Activated CD8-positive, alpha-beta memory T cell treated with anti-CD3 and anti-CD28 coated beads for 48 hours (primary cell): ENCODE measurements around the gene HM13.
"Not testable (repeated sequence)": the region's sequence is repeated elsewhere in the genome, so short reads cannot be mapped to it uniquely, and the experiment has no call there.

Source experiments
- DNase-seq, 3 experiments: peaks; one replicate each; pipeline ENCODE4 v3.0.0-alpha.2; 2020; ENCODE audit warnings: low read depth in 2 of 3, low spot score in 2 of 3

The HM13 gene

DNA sequence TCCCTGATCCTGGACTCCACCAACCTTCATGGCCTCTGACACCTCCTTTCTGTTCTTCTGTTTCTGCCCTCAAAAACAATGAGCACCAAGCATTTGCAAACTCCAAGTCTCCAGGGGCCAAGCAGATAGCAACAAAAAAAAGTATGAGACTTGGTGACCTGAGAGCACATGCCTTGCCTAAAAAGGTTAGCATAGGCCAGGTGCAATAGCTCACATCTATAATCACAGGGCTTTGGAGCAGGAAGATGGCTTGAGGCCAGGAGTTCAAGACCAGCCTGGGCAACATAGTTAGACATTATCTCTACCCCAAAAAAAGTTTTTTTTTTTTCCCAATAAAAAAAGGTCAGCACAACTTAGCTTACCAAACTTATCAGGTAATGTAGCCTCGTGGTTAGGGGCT is 13.7 kb upstream of the HM13 start:
- no peak for DNase-seq

DNA sequence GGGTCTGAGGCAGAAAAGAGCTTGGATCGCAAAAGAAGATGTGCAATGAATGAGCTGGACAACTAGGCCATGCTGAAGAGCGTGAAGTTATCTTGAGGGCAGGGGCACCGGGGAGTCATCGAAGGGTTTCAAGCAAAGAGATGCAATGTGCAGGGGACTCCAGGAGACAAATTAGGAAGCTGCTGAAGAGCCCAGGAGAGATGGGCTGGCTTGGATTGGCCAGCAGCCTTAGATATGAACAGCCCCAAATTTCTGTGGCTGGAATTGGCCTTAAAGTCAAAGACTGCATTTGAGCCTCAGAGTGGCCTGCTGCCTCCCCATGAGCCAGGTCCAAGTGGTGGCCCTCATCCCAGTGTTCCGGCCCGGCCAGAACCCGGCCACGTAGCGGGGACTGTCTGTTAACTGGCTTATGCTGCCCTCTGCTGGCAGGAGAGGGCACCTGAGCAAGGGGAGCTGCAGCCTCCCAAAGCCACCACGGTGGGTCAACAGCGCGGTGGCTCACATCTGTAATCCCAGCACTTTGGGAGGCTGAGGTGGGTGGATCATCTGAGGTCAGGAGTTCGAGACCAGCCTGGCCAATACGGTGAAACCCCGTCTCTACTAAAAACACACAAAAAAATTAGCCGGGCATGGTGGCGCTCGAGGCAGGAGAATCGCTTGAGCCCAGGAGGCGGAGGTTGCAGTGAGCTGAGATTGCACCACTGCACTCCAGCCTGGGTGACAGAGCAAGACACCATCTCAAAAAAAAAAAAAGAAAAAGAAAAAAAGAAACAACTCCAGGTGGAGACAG is 11.2 kb upstream of the HM13 start:
- DNase-seq, result peak; percentile 46 to 70 (median 63)

DNA sequence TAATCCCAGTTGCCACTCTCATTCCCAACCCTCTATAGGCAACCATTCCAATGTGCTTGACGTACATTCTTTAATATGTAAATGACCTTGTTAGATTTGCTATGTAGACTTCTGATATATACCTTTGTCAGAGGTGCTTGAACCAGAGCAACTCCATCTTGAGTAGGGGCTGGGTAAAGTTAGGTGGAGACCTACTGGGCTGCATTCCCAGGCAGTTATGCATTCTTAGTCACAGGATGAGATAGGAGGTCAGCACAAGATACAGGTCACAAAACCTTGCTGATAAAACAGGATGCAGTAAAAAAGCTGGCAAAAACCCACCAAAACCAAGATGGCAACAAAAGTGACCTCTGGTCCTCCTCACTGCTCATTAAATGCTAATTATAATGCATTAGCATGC is 8.3 kb upstream of the HM13 start:
- DNase-seq, result no peak

DNA sequence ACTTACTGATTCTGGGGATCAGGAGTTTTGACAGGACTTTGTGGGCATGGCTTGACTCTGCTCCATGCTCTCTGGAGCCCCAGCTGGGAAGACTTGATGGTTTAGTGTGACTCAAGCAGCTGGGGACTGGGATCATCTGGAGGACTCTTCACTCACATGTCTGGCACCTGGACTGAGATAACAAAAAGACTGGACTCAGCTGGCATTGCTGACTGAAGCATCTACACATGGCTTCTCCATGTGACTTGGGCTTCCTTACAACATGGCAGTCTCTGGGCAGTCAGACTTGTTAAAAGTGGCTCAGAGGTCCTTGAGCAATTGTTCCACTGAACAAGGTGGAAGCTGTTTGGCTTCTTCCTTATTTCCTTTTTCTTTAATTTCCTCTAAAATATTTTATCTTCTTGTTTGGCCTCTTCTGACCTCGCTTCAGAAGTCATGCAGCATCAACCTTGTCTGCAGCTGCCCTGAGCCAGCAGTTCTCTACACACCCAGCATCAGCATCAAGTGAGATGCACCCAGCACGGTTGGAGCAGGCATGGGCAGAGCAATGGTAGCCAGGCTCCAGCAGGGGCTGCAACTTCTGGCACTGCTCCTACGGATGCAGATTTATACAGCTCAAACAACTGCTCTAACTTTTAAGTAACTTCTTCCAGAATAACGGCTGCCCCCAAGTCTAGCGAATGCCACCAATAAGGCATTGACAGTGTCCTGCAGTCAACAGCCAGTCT is 5.6 kb upstream of the HM13 start:
- no peak for DNase-seq

DNA sequence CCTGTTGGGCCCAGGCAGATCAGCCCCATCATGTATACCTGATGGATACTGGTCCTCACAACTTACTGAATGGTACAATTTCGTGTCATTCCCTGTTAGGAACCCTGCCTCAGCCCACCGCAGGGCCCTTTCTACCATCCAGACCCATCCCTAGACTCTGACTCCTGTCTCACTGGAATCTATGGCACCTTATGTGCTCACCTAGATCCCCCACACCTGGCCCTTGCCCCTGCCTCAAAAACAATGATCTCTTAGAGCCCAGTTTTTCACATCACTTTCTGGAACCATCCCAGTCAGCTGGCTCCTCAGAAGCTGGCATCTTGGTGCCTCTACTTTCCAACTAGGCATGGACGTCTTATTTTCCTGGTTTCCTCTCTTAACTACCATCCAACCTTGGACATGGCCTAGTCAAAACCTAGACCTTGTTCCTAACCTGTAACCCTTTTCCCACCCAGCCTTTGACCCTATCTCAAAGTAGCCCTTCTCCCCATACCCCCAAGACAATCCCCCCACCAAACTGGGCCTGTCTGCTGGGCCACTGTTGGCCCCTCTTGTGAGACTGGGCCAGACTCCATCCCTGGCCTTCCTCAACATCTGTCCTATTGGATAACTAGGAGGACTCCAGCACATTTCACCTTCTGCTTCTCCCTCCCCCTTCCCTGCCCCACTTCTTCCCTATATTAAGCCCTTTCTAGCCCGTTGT is 981 bp downstream of the HM13 start:
- DNase-seq, result no peak

DNA sequence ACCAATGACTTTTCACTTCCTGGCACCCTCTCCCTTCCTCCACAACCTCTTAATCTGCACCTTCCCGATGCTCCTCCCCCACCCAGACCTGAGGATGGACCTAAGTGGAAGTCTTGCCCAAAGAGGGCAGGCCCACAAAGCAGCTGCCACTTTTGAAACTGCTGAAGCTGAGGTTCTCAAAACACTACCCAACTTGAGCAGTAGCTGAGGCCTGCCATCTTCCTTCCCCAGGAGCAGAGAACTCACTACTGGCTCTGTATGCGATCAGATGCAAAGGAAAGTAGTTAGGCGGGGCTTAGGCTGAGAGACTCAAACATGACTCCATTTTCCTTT is 1.5 kb downstream of the HM13 start:
- no peak for DNase-seq

DNA sequence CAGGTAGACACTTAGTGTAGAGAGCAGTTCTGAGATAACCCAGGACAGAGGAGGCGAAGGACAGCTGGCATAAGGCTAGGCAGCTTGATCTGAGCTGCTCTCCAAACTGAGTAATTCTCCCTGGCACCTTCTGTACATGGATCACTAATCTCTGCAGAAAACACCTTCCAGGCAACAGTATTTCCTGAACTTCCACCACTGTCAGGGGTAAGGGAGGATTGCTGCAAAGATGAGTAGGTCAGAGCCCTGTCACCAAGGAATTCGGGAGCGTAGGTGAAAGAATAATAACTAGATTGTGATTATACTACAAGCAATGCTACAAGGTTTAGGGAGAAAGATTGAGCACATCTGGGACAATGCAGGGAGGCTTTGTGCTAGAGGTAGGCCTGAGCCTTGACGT is 1.9 kb downstream of the HM13 start:
- no peak for DNase-seq

DNA sequence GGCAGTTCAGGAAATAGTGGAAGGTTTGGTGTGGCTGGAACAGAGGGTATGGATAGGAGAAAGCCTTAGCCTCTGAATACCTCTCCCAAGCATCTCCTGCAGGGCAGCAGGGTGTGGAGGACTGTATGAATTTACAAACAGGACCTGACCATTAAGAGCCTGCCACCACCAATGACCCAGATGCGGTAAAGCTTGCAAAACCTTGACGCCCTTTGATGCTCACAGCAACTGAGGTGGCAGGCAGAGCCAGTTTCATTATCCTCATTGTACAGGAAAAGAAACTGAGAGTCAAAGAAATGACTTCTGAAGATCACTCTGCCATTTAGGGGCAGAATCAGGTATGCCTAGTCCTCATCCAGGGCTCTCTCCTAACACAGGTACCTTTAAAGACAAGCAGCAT is 2.4 kb downstream of the HM13 start:
- DNase-seq, result no peak

DNA sequence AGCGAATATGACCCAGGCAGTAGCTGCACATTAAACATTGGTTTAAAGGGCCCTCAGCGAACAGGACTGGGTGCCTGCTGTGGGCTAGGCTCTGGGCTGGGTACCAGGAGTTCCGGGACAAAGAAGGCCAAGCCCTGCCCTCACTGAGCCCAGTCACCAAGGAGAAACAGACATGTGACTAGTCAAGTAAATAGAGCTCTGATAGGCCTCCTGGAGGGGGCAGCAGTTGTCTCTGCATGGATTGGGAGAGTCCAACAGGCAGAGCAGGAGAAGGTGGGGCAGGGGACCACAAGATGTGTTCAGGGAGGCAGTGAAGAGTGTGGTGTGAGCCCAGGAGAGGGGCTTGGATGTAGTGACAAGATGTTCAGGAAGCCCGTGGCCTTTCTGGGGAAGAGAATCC is 3.1 kb downstream of the HM13 start:
- no peak for DNase-seq

DNA sequence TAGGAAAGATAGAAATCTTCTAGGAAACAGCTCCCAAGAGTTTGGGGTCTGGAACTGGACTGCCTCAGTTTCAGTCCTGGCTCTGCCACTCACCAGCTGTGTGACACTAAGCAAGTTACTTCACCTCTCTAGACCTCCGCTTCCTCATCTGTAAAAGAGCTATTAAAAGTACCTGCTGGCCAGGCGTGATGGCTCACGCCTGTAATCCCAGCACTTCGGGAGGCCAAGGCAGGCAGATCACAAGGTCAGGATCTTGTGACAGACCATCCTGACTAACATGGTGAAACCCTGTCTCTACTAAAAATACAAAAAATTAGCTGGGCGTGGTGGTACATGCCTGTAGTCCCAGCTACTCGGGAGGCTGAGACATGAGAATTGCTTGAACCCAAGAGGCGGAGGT is 7.0 kb downstream of the HM13 start:
- not testable (repeated sequence) for DNase-seq

DNA sequence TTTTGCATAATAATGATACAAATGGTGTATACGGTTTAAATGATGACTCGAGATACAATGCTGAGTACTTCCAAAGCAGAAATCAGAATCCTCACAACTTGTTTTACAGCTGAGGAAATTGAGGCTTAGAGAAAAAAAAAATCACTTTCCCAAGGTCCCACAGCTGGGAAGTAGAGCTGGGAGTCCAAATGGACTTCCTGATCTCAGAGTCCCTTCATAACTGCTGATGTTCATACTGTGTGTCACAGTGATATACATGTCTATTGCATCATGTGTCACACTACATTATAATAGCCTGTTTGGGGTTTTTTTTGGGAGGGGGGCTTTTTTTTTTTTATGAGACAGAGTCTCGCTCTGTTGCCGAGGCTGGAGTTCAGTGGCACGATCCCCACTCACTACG is 8.5 kb downstream of the HM13 start:
- no peak for DNase-seq

DNA sequence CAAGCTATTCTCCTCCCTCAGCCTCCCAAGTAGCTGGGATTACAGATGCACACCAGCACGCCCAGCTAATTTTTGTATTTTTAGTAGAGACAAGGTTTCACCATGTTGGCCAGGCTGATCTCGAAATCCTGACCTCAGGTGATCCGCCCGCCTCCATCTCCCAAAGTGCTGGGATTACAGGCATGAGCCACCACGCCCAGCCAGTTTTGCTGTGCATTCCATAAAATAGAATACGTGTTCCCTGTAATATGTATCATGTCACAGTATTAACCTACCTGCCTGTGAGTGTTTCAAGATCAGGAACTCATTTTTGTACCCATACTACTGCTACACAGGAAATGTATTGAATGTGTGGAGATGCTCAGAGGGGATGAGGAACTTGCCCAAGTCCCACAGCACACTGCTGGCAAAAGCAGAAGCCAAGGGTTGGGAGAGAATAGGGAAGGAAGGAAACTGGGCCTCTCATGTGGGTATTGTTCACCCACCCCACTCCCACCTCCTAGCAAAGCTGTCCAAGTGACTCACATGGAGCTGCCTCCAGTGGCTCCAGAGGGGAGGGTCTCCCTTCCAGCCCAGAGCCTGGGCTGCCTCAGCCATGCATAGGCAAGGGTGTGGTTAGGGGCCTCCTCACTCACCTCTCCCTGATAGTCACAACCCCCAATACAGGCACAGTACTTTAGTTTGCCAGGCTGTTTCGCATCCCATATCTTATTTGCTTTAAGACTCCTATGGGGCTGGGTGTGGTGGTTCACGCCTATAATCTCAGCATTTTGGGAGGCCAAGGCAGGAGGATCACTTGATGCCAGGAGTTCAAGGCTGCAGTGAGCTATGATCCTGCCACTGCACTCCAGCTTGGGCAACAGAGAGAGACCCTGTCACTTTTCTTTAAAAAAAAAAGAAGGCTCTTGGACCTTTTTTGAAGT is 9.4 kb downstream of the HM13 start:
- DNase-seq, result no peak

DNA sequence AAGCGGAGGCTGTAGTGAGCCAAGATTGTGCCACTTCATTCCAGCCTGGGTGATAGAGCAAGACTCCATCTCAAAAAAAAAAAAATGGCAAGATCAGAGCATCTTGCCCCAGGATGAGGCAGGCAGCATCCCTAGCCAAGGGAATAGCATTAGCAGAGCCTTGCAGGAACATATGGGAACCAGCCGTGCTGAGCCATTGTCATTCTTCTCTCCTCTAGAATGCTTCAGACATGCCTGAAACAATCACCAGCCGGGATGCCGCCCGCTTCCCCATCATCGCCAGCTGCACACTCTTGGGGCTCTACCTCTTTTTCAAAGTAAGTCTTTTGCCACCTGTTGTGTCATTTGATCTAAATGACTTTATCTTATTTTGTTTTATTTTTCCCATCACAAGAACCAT is 13.0 kb downstream of the HM13 start:
- DNase-seq, result no peak

DNA sequence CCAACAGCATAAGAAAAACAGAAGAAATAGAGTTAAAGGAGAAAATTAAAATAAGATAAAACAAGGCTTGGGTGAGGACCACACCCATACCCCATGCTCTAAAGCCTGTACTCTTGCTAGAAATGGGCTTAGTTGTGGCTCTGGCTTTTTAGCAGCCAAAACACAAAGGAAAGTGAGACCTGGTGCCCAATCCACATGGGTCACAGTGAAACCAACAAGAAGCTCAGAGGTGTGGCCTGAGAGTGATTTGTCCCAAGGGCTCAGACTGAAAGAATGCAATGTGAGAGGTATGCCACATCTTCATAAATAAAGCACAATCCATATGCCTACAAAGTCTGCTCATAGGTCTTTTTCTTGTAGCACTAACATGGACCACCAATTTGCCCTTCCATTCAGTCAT is 21.1 kb downstream of the HM13 start:
- DNase-seq, result no peak

DNA sequence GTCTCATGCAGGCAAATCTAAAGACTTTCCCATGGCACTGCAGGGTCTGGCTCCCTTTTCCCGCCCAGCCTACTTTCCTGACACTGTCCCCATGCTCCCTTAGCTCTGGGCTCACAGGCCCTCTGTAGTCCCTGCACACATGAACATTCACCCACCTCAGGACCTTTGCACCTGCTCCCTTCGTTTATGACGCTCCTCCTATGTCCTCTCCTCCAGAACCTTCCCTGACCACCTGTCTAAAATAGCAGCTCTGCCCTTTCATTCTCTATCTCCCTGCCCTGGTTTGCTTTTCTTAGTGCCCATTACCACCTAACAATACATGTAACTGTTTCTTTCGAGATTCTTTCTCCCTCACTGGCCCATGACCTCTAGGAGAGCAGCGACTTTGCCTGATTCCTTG is 22.3 kb downstream of the HM13 start:
- no peak for DNase-seq

DNA sequence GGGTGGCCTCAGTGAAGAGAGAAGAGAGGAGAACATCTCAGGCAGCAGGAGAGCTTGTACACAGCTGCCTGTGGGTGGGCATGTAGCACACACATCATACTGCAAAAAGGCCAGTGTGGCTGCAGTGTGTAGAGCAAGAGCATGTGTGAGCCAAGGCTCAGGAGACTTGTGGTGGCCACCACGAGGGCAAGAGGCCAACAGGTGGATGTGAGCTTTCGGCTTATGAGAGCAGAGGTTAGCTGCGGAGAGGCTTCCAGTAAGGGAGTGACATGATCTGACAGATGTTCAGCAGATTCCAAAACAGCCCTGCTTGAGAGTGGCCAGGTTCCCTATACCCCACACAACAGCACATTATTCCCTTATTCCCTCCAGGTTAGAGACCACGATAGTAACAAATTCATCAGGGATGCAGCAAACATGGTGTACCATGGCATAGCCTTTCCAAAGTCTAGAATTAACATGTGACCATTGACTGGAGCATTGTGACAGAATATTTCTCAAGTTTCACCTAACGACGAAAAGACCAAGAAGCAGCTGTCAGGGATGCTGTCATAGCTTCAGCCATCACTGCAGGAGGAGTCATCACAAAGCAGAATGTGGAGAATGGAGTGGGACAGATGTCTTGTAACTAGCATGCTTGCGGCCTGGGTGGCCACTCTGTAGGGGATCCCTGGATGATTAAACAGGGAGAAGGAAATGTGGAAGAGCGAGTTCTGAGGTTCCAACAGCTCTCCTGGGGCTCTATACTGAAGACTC is 23.1 kb downstream of the HM13 start:
- no peak for DNase-seq

DNA sequence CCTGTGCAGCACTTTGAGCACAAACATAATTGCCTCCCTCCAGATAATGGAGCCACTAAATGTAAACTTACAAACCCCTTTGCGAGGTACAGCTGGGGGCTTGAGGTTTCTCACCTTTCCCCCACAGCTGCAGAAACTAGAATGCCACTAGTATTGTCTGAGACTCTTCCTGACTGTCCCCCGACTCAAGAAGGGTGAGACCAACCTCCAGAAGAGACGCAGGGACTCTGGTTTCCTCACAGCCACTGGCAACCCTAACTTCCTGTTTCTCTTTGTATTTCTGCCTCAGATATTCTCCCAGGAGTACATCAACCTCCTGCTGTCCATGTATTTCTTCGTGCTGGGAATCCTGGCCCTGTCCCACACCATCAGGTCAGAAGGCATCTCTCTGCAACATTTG is 23.6 kb downstream of the HM13 start:
- no peak for DNase-seq

DNA sequence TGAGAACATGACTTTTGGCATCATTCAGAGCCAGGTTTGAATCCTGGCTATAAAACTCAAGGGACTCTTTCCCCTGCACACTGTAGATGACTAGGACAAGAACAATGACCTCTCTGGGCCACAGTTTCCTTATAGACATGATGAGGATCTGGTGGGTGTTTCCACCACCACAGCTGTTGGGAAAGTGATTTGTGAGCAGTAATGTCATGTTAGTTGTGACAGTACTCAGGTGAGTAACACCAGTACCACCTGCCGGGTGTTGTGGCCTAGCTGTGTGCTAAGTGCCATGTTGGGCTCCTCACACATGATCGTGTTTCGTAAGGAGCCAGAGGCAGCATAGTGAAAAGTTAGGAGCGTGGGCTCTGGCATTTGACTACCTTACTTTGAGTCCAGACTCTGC is 24.1 kb downstream of the HM13 start:
- no peak for DNase-seq

DNA sequence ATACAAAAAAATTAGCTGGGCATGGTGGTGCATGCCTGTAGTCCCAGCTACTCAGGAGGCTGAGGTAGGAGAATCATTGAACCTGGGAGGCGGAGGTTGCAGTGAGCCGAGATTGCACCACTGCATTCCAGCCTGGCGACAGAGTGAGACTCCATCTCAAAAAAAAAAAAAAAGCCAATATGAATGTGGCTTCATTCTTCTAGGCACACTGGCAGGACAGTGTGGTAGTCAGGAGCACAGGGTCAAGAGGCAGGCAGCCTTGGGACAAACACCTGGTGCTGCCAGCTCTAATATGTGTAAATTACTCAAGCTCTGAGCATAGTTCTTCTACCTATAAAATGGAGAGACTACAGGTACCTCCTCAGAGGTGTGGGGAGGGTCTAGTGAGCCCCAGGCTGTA is 25.4 kb downstream of the HM13 start:
- DNase-seq, result not testable (repeated sequence)

DNA sequence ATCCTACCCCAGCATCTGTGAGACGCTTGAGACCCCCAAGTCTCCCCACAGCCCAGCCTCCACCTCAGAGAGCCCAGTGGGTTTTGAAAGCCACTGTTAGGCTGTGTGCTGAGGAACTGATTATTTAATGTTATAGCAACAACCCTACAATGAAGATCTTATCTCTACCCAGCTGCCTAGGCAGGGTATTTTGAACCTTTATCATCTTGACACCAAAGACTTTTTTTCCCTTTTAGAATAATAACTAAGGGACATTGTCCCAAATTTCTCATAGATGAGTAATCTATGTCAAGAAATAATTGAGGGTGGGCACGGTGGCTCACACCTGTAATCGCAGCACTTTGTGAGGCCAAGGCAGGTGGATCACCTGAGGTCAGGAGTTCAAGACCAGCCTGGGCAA is 26.2 kb downstream of the HM13 start:
- DNase-seq, result no peak
